HG03108 (cell line): ENCODE data around the gene CCND1.

Source experiments
- ATAC-seq: cut with Tn5 transposase; IDR thresholded peaks from one replicate; pipeline ENCODE4 v1.9.1; 2021; ENCODE audit warnings: moderate library complexity; ENCODE audit not compliant: unreplicated experiment

Gene CCND1

DNA sequence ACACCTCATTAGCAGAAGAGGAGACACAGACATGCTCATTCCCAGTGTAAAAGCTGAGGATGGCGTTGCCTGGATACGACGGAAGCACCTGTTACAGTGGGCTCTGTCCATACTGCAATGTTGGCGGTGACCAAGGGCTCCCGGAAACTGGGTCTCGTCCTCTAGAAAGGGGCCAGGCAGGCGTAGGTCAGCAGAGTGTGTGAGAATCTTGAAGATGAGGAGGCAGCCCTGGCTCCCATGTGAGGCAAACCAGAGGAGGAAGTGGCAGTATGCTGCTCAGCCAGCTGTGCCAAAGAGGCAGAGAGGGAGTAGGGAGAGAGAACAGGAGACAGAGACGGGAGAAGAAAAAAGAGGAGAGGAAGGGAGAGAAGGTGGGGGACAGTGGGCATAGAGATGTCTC lies 23.9 kb downstream of the CCND1 start:
- no peak for ATAC-seq

DNA sequence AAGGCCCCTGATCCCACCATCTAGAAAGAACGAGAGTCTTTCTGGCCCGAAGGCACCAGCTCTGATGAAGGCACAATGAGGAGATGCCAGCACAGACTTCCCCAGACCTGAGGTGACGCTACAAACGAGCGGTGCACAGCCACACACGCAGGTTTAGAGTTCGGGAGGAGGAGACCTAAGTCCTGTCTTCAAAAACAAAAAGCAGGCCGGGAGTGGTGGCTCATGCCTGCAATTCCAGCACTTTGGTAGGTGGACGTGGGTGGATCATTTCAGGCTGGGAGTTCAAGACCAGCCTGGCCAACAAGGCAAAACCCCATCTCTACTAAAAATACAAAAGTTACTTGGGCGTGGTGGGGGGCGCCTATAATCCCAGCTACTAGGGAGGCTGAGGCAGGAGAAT lies 24.7 kb downstream of the CCND1 start:
- ATAC-seq = no peak

DNA sequence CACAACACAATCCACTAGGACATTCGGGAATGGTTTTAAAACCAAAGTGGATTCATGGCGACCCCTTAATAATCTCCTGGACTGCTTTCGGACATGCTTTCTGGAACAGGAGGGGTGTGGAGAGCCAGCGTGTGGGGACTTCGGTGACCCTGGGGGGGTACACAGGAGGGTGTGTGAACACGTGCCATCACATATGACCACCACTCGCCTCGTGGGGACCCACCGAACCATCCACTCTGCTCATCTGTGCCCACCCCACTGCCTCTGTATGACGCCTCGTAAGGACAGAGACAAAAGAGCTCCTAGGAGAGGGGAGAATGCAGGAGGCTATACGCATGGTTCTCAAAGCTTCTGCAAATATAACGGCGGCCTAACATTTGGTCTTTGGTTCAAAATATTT lies 25.3 kb downstream of the CCND1 start:
- no peak for ATAC-seq

DNA sequence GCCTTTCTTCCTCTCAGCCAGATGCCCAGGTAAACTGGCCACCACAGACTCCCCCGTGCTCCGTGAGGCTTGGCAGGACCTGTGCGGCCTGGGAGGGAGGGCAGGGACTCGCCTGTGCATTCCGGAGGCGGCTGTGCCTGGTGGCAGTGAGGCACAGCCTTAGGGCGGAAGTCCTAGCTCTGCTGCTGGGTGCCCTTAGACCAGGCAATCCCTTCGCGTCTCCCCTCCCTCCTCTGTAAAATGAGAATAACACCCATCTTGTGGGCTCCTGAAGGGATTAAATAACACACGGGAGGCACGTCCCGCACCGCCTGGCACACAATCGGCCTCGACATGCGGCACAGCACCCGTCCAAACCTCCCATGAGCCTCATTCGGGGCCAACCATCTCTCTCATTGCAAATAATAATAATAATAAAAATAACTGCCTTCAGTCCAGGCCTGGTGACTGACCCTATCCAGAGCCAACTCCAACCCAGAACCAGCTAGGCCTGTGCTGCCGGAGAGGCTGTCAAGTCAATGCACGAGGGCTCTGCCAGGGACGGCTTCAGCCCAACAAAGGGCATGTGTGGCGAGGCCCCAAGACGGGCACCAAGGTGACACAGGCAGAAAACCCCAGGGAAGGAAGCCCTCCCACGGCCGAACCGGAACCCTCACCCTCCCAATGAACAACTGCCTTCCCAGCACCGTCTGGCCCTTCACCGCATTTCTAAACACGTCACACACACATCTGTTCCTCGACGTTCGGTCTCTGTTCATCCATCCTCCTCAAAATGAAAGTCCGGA lies 26.0 kb downstream of the CCND1 start:
- no peak for ATAC-seq

DNA sequence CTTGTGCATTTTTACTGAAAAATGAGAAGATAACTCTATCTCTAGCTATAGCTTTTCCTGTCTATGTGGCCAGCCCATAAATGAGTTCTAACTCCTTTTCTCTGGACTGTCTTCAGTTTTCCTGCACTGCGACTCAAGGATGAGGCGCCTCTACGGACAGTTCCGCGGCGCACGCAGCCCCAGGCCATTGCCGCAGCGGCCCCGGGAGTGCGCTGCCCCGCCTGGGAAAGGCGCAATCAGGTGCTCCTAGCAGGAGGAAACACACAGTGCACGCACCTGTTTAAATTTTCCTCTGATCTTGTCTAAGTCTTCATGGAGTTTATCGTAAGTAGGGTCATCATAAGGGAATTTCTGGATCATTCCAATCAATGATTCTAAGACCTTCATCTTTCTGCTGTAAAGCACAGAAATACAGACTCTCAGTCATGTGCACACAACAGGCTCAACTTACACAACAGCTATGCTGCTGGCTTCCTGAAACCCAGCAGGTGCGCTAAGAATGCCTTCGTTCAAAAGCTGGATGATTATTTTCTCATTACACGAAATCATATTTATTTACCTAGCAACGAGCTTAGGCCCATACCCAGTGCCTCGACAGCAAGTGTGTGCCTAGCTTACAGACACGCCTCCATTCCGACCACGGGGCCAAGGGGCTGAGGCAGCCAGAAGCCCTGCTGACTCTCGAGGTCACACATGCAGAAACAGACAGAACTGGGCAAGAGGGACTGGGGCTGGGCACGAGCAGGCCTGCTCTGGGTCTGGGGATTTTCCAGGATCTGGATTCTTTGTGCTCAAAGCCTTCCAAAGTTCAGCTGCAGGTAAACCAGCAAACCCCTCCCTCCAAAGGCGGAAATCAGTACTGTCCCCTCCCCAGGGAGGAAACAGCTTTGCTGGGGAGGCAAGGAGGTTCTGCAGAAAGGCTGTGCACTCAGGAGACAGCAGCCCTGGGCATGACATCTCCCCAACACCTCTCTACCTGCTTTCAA lies 27.0 kb downstream of the CCND1 start:
- ATAC-seq = no peak

DNA sequence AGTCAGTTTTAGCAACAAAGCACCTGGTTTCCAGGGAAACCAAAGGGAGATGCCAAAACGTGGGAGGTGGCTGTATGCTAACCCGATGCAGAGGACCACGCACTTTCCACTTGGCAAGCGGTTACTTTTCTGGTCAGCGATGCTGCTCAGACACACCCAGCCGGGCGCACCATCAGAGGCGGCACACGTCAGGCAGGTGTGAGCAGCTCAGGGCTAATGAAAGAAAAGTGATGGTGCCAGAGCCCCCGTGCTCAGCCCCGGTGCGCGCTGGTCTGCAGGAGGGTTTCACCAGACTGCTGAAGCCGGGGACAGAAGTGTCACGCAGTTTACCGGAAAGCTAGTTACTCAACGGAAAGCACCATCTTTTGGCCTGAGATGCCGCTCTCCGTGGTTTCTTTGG lies 28.5 kb downstream of the CCND1 start:
- ATAC-seq = no peak

DNA sequence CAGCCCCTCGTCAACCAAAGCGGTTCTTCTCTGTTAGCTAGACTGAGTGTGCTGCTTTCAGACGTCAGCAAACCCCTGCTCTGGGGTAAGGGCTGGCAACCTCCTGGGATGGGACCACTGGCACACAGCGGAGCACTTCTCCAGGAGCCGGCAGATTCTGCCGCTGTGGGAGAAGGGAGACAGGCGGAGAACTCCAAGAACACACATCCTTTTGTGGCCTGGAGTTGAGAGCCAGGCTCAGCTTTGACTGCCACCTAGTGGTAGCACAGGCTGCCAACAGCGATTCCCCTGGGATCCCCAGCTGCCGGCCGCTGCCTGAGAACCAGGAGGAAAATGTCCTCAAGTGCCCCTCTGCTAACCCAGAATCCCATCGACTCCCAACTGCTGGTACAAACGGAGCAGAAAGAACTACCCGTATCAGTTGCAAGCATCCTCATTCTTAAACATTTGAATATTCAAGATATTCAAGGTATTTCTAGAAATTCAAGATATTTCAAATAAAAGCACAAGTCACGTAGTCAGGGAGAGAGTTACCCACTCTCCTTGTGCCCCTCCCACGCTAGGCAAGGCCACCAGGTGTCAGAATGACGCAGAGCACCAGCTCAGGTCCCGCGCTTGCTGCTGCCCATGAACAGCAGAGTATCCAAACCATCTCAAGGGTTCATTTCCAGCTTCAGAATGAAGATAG lies 29.3 kb downstream of the CCND1 start:
- ATAC-seq = no peak

DNA sequence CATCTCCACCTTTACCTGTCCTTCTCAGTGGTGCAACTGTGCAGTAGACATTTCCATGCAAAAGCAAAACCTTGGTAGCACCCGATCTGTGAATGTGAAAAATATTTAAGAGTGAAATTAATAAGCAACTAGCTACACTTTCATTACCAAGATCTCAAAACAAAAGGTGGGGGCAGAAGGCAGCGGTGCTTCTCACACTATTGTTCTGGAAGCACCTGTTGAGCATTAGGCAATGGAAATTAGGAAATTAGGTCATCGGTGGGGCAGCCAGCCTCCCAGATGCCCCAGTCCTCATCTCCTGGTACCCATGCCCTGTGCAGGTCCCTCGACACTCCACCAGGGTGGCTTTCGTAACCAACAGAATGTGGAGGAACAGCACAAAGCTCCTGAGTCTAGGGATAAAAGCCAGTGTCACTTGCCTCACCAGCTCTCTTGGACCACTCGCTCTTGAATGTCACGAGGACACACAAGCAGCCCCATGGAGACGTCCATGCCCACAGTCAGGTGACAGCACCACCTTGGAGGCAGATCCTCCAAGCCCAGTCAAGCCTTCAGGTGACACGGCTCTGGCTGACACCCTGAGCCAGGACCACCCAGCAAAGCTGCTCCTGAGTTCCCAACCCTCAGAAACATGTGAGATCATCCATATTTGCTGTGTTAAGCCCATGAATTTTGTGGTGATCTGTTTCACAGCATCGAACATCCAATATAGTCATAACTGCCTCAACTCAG lies 30.9 kb downstream of the CCND1 start:
- no peak for ATAC-seq

DNA sequence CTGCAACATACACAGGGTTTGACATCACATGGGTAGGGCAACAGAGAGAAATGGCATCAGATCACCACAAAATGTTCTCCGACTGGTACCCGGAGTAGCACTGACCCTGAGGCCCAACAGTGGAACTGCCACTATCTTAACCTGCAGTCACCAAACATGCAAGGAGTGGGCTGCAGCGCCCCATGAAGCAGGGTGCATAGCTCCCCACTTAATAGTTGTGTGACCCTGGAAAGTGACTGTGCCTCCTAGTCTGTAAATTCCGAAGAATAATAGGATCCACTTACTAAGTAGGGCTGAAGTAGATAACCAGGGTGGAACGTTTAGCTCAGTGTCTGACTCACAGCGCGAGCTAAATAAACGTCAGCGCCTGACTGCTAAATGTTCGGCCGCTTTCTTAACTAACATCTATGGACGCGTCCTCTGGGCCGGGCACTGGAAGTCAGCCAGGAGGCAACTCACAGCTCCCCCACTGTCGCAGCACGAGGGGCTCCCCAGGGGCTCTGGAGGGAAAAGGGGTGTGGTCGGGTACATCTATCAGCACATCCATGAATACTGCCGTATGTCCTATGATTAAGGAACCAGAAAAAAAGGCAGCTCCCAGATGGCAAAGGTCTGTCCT lies 33.4 kb downstream of the CCND1 start:
- ATAC-seq = no peak

DNA sequence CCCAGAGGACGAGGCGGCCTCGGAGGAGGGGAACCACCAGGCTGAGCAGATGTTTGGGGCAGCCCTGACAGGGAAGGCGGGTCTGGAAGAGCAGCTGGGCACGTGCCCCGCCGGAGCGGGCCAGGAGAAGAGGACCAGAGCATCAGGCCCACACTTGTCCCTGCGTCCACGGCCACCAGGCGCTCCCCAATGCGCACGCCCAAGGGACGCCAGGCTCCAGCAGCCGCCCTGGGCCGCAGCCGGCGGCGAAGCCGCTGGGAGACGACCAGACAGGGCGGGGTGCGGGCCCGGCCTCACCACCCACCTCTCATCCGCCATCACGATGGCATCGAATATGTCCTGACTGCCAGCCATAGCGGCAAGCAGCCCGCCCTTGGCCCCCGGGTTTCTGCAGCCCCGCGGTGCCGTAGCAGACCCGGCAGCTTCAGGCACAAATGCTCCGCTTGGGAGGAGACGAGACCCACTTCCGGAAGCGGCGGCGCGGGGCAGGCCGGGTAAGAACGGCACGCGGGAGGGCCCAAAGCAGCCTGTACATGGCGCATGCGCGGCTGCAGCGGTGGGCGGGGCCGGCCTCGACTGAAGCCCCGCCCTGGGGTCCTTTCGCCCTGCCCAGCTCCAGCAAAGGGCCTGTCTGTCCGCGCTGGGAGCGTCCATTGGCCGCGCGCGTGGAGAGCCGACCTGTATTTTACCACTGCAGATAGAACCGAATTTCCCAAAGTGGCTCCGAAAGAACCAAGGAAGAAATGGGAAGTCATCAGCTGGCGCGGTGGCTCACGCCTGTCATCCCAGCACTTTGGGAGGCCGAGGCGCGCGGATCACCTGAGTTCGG lies 34.1 kb downstream of the CCND1 start, which contains the start of gene LTO1:
LTO1 (minus strand) TSS at position 468 of the 829 bp plus-strand sequence; CDS start at position 354, 114 bp downstream.
- peak; percentile 78 for ATAC-seq

DNA sequence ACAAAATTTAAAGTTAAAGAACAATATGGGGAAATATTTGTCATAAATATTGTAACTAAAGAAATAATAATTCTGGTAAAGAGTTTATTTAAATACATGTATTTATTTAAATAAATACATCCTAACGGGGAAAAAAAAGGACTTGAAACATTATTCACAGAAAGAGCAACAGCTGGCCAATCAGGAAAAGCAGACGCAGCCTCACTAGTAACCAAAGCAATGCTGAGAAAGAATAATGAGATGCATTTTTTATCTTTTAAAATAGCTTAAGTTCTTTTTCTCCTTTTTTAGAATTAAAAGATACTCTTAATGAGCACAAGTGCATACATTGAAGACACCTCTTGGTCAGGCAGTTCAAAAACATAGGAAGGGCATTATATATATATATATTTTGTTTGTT lies 36.8 kb downstream of the CCND1 start:
- ATAC-seq = no peak

DNA sequence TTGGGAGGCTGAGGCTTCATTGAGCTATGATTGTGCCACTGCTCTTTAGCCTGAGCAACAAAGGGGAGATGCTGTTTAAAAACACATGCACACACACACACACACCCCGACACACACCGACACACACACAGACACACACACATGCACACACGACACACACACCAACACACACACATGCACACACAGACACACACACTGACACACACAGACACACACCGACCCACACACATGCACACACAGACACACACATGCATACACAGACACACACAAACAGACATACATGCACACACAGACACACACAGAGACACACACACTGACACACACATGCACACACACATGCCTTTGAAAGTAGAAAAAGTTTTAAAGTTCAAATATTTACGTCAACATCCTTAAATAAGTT lies 39.7 kb downstream of the CCND1 start:
- ATAC-seq = no peak

DNA sequence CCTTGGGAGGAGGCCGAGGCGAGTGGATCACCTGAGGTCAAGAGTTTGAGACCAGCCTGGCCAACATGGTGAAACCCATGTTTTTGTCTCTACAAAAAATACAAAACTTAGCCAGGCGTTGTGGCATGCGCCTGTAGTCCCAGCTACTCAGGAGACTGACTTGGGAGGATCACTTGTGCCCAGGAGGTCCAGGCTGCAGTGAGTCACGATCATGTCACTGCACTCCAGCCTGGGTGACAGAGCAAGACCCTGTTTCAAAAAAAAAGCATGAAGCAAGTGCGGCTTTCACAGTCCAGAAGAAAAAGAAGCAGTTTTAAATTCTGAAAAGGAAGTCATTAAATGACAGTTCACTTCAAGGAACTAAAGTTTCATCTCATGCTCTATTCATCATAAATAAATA lies 41.3 kb downstream of the CCND1 start:
- no peak for ATAC-seq

DNA sequence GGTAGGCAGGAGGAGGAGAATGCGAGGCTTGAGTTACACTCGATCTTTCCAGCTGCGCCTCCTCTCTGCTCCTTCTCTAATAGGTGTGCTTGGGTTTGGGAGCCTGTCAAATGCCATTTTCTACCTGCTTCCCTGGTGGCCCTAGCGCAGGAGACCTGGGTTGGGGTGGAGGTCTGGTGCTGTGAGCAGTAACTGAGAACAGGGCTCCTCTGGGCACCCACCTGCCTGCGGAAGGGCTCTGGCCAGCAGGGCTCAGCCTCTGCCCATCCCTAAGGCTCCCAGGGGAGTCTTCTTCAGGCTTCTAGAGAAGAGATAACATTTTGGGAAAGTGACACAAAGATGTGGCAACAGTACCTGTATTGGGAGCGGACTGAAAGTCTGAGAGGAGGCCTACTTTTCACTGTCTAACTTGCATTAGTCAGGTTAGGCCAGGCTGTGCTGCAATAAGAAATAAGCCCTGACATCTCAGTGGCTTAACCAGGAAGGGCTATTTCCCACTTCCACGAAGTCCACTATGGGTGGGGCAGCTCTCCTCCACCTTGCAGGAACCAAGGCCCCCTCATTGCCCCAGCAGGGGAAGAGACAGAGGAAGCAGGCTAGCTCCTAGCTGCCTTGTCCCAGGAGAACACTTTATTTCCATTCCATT lies 41.8 kb downstream of the CCND1 start:
- no peak for ATAC-seq

DNA sequence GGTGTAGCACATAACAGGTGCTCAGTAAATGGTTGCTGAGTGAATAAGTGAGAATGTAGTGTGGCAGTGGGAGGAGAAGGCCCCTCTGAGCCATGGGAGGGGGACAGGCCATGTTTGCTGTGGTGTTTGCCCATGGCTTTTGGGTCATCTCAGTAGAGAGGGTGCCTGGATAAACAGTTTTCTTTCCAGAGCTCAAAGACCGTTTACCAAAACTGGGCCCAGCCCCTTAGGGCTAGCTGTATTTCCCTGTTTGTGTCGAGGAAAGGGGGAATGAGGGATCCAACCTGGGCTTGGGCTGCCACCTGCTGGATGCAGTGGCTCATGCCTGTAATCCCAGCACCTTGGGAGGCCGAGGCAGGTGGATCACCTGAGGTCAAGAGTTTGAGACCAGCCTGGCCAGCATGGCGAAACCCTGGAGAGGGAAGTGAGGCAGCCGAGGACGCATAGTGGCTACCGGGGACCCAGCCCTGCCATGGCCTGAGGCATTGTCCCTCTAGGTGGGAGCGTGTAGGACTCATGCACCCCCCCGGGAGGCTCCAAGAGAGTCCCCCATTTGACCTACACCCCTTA lies 42.9 kb downstream of the CCND1 start:
- ATAC-seq = no peak

DNA sequence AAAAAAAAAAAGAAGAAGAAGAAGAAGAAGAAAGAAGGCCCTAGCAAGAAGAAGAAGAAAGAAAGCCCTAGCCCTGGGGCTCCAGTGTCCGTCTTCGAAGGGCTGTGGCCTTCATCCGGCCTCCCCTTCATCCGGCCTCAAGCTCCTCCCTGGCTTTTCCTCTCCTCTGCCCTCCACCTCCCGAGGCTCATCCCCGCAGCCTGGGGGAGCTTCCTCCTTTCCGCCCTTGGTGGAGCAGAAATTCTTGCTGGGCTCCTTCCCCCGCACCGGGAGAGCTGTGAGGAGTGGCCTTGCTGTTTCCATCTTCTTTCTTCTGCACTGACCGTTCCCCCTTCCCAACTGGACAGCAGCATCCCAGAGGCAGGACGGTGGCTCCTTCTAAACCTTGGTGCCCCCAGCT lies 43.7 kb downstream of the CCND1 start:
- ATAC-seq = no peak

DNA sequence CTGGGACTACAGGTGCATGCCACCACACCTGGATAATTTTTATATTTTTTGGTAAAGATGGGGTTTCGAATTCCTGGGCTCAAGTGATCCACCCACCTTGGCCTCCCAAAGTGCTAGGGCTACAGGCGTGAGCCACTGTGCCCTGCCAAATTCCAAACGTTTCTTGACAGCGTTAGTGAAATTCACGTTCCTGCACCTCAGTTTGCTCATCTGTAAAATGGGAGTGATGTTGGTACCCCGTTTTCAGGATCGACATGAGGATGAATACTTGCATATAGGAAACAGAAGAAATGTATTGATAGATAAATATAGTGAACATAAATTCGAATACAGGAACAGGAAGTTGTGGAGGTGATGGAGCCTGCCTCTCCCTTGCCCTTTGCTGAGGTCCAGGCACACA lies 44.4 kb downstream of the CCND1 start:
- ATAC-seq = no peak

DNA sequence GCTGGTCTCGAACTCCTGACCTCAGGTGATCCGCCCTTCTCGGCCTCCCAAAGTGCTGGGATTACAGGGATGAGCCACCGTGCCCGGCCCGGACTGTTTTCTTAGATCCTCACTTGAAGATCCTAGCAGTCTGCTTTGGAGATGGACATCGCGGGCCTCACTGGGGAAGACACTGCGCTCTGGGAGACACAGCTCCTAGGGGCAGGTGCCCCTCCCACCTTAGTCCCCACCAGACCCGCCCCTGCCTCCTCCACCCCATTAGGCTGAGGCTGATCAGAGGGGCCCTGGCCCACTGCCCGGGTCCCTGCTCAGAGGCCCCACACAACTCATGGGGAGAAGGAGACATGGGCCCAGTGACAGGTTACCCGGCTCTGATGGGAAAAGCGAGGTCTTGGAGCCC lies 45.5 kb downstream of the CCND1 start:
- ATAC-seq = no peak

DNA sequence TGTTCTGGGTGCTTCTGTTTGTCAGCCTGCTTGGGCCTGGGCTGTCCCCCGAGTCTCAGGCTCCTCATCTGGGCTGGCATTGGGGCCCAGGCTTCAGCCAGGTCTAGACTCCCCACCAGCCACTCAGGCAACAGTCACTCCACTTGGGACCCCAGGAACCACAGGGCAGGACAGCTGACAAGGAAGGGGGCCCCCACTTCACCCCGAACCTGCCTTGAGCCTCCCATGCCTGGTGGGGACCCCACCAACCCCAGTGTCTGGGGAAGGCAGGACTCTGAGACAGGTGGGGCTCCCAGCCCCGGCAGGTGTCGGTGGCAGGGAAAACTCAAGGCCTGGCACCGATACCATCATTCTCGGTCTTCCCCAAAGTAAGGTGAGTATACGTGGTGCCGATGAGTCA lies 45.9 kb downstream of the CCND1 start:
- ATAC-seq = no peak
